Measurements from ENCODE around the gene HSD3B2.

DNA sequence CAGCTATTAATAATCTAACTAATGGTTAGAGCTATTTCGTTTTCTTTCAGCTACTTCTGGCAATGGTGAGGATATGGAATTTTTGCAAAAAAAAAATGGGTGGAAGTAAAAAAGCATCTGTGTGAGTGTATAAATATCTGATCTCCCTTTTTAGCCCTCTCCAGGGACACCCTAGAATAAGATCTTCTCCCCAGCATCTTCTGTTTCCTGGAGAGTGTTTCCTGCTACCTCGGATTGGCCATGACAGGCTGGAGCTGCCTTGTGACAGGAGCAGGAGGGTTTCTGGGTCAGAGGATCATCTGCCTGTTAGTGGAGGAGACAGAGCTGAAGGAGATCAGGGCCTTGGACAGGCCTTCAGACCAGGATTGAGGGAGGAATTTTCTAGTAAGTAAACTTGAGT, 23.8 kb downstream of the HSD3B2 start:
- TF ChIP-seq POLR2AphosphoS5 (IDR thresholded peaks at IDR 0.05), result no peak
- TF ChIP-seq, protein P1, sequence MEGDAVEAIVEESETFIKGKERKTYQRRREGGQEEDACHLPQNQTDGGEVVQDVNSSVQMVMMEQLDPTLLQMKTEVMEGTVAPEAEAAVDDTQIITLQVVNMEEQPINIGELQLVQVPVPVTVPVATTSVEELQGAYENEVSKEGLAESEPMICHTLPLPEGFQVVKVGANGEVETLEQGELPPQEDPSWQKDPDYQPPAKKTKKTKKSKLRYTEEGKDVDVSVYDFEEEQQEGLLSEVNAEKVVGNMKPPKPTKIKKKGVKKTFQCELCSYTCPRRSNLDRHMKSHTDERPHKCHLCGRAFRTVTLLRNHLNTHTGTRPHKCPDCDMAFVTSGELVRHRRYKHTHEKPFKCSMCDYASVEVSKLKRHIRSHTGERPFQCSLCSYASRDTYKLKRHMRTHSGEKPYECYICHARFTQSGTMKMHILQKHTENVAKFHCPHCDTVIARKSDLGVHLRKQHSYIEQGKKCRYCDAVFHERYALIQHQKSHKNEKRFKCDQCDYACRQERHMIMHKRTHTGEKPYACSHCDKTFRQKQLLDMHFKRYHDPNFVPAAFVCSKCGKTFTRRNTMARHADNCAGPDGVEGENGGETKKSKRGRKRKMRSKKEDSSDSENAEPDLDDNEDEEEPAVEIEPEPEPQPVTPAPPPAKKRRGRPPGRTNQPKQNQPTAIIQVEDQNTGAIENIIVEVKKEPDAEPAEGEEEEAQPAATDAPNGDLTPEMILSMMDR (IDR thresholded peaks at IDR 0.05), result no peak

Data from stomach (tissue), 4 donors.